Measurements from ENCODE around the gene CLIP2.

CLIP2 gene

DNA sequence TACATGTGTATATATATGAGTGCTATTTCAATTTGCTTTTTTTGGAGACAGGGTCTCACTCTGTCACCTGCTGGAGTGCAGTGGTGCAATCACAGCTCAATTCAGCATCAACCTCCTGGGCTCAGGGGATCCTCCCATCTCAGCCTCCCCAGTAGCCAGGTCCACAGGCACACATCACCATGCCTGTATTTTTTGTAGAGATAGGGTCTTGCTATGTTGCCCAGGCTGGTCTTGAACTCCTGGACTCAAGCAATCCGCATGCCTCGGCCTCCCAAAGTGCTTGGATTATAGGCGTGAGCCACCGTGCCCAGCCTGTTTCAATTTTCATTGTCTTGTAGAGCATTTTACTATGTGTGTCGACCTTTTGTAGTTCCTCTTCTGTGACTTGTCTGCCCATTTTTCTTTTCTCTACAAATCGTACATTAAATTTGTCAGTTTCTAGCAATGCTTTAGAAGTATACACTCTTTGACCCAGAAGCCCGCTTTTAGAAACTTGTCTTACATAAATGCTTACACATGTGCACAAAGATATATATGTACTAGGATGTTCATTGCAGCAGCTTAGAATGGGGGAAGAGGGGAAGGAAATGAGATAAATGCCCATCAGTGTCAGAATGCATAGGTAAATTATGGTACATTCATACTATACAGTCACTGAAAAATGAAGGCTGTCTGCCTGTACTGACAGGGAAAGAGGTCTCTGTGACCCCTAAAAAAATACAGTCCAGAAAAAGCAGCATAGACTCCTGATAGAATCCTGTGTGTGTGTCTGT lies 22.8 kb upstream of the CLIP2 start:
- Histone ChIP-seq H3K9me3 (ENCODE audit: control insufficient read depth, insufficient read depth, low read depth, low read length) (no peaks in the 10 kb centered on the region), H3K4me1 (ENCODE audit: control insufficient read depth, insufficient read depth, low read length) (no peaks in the 10 kb centered on the region), H3K27ac (ENCODE audit: extremely low read depth, low read depth, low read length) (no peak overlapping the region), H3K4me3 (ENCODE audit: low read depth, low read length) (no peak overlapping the region), H3K36me3 (ENCODE audit: control insufficient read depth in 2 of 2, insufficient read depth in 1 of 2, low read length in 2 of 2) (no peaks in the 10 kb centered on the region)
- no peak for TF ChIP-seq WT1 (tag by site-specific recombination; IDR thresholded peaks at IDR 0.05)
- TF ChIP-seq ZNF776 (tag by site-specific recombination; IDR thresholded peaks at IDR 0.05; ENCODE audit: borderline replicate concordance) = no peak
- peak; percentile 53 for TF ChIP-seq ZNF121 (tag by site-specific recombination; IDR thresholded peaks at IDR 0.05)
- CTCF ChIA-PET = interaction anchor here (0.9 kb wide), 1 partner anchor 18 kb away, joined by 3 read pairs; no protein-coding TSS in a partner anchor
- POLR2A ChIA-PET = no interaction called here

DNA sequence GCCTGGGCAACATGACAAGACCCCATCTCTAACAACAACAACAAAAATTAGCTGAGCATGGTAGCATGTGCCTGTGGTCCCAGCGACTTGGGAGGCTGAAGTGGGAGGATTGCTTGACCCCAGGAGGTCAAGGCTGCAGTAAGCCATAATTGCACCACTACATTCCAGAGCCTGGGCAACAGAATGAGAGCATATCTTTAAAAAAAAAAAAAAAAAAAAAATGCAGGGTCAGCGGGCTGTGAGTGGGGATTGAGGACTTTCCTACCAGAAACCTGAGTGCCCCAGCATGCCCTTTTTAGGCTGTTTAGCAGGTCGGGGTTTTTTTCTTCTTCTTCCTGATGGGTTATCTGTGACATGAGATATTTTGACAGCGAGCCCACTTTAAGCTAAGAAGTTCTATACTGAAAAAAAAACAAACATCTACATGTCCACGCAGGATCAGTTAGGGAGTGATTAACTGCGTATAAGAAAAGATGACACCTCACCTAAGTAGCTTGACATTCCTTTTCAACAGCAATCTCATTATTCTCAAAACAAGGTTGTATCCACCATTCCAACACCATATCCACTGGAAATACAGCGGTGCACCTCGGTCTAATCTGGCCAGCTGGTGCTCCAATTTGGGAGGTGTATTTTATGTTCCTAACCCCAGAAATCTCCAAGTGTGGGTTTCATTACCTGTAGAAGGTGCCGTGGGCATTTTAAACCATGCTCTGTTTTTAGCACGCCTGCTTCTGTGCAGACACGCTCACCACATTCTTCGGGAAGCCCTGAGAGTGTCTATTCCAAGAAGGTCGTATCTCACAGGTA lies 21.2 kb upstream of the CLIP2 start:
- ChIA-PET CTCF (interaction anchor here (0.6 to 1.2 kb wide), 4 partner anchors 47 to 243 kb away, joined by 3 to 4 read pairs (median 3); no protein-coding TSS in a partner anchor), POLR2A (interaction anchor here (0.7 to 2.1 kb wide), 3 partner anchors 17 to 69 kb away, joined by 3 to 9 read pairs (median 4); partner anchors contain the start of gene CLIP2)
- no peak overlapping the region for H3K4me3 ChIP-seq (ENCODE audit: low read depth, low read length)
- H3K27ac ChIP-seq (ENCODE audit: extremely low read depth, low read depth, low read length) = no peak overlapping the region
- no peaks in the 10 kb centered on the region for H3K9me3 ChIP-seq (ENCODE audit: control insufficient read depth, insufficient read depth, low read depth, low read length)
- no peaks in the 10 kb centered on the region for H3K4me1 ChIP-seq (ENCODE audit: control insufficient read depth, insufficient read depth, low read length)
- H3K36me3 ChIP-seq (ENCODE audit: control insufficient read depth in 2 of 2, insufficient read depth in 1 of 2, low read length in 2 of 2) = no peaks in the 10 kb centered on the region
- 0 out of 2 replicates have a peak, but pooled peaks have one; percentile 19 for TF ChIP-seq ZNF121 (tag by site-specific recombination; IDR thresholded peaks at IDR 0.05)
- no peak for TF ChIP-seq MYNN (tag by site-specific recombination; IDR thresholded peaks at IDR 0.05; ENCODE audit: borderline replicate concordance)

DNA sequence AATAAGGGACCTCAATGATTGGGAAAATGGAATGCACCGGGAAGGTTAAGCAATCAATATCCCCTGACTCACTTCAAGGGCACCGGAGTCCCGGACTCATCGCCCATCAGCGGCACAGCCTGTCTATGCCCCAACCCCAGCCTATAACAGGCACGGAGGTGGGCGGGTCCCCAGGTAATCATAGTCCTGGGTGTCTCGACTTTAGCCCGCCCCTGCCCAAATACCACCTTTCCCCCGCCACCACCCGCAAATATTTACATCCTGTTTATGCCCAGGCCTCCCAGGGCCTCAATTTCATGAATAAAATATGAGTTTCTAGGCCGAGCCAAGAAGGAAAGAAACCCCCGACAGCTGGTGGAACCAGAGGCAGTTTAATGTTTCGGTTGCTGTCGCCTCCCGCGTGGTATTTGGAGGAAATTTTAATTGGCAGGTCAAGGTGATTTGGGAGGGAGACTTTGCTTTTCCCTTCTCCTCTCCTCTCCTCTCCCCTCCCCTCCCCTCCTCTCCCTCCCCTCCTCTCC lies 19.4 kb upstream of the CLIP2 start:
- H3K9me3 ChIP-seq (ENCODE audit: control insufficient read depth, insufficient read depth, low read depth, low read length) = no peaks in the 10 kb centered on the region
- no peaks in the 10 kb centered on the region for H3K4me1 ChIP-seq (ENCODE audit: control insufficient read depth, insufficient read depth, low read length)
- peak overlapping the region; percentile 32 for H3K4me3 ChIP-seq (ENCODE audit: low read depth, low read length)
- ChIA-PET POLR2A (interaction anchor here (0.6 to 1.3 kb wide), 3 partner anchors 17 to 64 kb away, joined by 3 to 10 read pairs (median 3); partner anchors contain the start of gene CLIP2), CTCF (interaction anchor here (0.6 to 1.3 kb wide), 2 partner anchors 61 to 202 kb away, joined by 3 read pairs; no protein-coding TSS in a partner anchor)
- no peak overlapping the region for H3K27ac ChIP-seq (ENCODE audit: extremely low read depth, low read depth, low read length)
- H3K36me3 ChIP-seq (ENCODE audit: control insufficient read depth in 2 of 2, insufficient read depth in 1 of 2, low read length in 2 of 2) = no peaks in the 10 kb centered on the region
- TF ChIP-seq ZNF335 (tag by site-specific recombination; conservative IDR thresholded peaks at IDR 0.05) (peak; percentile 76), ZNF302 (tag by site-specific recombination; IDR thresholded peaks at IDR 0.05; ENCODE audit: low read depth) (no peak), ZSCAN30 (tag by site-specific recombination; IDR thresholded peaks at IDR 0.05) (peak; percentile 98), ZFP3 (tag by site-specific recombination; IDR thresholded peaks at IDR 0.05; ENCODE audit: low read depth) (no peak), ZNF175 (tag by site-specific recombination; IDR thresholded peaks at IDR 0.05) (no peak), ZNF341 (tag by site-specific recombination; IDR thresholded peaks at IDR 0.05; ENCODE audit: low read depth) (no peak; the same call in 1 of the 2 replicates), KLF8 (tag by site-specific recombination; IDR thresholded peaks at IDR 0.05) (peak; percentile 56; the same call in 1 of the 2 replicates), PRDM1 (tag by site-specific recombination; IDR thresholded peaks at IDR 0.05) (no peak), EGR2 (tag by site-specific recombination; IDR thresholded peaks at IDR 0.05; ENCODE audit: low read depth) (peak; percentile 22; the same call in 1 of the 2 replicates), ZNF23 (tag by site-specific recombination; IDR thresholded peaks at IDR 0.05; ENCODE audit: borderline replicate concordance) (no peak), ZNF112 (tag by site-specific recombination; IDR thresholded peaks at IDR 0.05) (no peak), SCRT2 (tag by site-specific recombination; IDR thresholded peaks at IDR 0.05) (no peak), ZNF404 (tag by site-specific recombination; IDR thresholded peaks at IDR 0.05) (no peak), ZNF843 (tag by site-specific recombination; IDR thresholded peaks at IDR 0.05) (no peak), KLF9 (tag by site-specific recombination; IDR thresholded peaks at IDR 0.05; ENCODE audit: low read depth) (peak; percentile 64; the same call in 1 of the 2 replicates), ZBTB8A (tag by site-specific recombination; IDR thresholded peaks at IDR 0.05) (peak; percentile 85), GLIS1 (tag by site-specific recombination; IDR thresholded peaks at IDR 0.05) (peak; percentile 75), ZNF791 (tag by site-specific recombination; IDR thresholded peaks at IDR 0.05) (no peak)
- TF ChIP-seq, protein P1, sequence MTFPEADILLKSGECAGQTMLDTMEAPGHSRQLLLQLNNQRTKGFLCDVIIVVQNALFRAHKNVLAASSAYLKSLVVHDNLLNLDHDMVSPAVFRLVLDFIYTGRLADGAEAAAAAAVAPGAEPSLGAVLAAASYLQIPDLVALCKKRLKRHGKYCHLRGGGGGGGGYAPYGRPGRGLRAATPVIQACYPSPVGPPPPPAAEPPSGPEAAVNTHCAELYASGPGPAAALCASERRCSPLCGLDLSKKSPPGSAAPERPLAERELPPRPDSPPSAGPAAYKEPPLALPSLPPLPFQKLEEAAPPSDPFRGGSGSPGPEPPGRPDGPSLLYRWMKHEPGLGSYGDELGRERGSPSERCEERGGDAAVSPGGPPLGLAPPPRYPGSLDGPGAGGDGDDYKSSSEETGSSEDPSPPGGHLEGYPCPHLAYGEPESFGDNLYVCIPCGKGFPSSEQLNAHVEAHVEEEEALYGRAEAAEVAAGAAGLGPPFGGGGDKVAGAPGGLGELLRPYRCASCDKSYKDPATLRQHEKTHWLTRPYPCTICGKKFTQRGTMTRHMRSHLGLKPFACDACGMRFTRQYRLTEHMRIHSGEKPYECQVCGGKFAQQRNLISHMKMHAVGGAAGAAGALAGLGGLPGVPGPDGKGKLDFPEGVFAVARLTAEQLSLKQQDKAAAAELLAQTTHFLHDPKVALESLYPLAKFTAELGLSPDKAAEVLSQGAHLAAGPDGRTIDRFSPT (tag by site-specific recombination; IDR thresholded peaks at IDR 0.05) = 0 out of 2 replicates have a peak, but pooled peaks have one; percentile 16
- TF ChIP-seq, protein P2, sequence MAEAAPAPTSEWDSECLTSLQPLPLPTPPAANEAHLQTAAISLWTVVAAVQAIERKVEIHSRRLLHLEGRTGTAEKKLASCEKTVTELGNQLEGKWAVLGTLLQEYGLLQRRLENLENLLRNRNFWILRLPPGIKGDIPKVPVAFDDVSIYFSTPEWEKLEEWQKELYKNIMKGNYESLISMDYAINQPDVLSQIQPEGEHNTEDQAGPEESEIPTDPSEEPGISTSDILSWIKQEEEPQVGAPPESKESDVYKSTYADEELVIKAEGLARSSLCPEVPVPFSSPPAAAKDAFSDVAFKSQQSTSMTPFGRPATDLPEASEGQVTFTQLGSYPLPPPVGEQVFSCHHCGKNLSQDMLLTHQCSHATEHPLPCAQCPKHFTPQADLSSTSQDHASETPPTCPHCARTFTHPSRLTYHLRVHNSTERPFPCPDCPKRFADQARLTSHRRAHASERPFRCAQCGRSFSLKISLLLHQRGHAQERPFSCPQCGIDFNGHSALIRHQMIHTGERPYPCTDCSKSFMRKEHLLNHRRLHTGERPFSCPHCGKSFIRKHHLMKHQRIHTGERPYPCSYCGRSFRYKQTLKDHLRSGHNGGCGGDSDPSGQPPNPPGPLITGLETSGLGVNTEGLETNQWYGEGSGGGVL (tag by site-specific recombination; IDR thresholded peaks at IDR 0.05) = peak; percentile 44; the same call in 1 of the 2 replicates

All from HEK293 (cell line).